HK-2 (cell line): ENCODE measurements around the gene DNAH1.

ENCODE experiments used
- DNase-seq: peaks from one replicate; pipeline ENCODE4 v3.0.0-alpha.2; 2018; ENCODE audit not compliant: unreplicated experiment

DNAH1 gene

GRCh38 chr3:52310861-52311575 is 5.1 kb upstream of the DNAH1 start:
- DNase-seq, result no peak

DNA sequence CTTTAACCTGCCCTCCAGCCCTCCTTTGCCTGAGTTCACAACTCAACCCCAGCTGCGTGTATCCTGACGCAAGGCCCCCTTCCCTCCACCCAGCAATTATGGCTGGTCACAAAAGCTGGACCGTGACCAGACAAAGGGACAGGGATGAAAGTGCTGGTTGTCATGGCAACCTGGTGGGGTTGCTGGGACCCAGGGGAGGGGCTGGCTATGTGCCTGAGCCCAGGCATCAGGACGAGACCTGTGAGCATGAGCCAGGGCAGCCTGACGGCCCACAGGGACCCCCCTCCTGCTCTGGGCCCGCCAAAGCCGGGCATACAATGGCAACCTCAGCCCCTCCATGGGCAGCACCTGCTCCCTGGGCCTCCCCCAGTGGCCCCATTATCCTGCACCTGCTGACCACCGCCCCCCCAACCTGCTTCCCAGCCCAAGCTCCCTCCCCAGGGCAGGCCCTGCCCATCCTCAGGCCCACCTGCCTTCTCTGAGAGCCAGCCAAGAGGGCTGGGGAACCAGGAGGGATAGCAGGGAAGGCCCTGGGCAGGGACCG is 4.5 kb upstream of the DNAH1 start:
- DNase-seq, result no peak

GRCh38 chr3:52313188-52313773 is 2.8 kb upstream of the DNAH1 start:
- no peak for DNase-seq

DNA sequence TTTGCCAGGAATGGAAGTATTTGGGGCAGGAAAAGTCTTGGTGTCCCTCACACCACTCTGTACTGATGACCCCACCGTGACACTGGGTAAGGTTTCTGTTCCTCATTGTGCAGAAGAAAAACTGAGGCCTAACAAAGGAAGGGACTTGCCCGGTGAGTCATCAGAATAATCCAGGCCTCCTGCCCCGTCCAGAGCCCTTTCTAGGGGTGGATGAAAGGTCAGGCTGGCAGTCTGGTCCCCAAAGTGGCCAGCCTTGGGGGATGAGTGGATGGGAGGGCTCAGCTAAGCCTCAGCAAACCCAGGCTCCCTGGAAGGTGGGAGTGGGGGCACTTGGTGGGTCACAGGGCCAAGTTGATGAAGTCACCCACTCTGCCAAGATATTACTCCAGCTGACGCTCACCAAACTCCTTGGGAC is 2.3 kb upstream of the DNAH1 start:
- peak; percentile 28 for DNase-seq

DNA sequence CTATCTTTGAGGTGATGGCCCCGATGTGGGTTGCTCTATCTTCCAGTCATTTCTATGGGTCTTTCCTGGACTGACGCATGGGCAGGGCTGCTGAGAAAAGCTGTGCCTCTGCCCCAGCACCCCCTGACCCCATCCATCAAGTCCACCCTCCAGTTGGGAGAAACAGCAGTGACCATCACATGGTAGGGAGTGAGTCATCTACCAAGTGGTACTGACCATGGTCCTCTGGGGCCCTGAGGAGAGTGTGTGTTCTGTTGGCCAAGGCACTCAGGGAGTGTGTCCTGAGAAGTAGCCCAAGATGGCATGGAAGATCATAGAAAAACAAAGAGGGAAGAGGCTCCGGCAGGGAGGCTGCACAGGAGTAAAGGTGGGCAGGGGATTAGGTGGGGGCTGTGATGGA is 1.6 kb upstream of the DNAH1 start:
- DNase-seq, result no peak

DNA sequence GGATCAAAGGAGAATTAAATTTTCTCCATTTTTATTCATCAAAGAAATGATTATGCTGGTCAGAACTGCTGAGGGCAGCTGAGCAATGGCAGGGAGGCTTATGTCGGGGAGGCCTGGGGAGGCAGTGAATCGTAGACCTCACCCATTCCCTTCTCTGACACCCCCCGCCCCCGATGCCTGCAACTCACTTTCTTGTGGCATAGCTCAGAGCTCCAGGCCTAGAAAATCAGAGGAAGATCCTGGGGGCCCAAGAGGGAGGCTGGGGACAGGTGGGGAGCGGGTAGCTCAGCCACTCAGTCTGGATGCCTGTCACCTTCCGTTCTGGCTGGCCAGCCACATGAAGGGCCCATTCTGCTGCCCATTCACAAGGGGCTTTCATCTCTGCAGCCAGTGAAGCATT is 1.1 kb upstream of the DNAH1 start:
- no peak for DNase-seq

DNA sequence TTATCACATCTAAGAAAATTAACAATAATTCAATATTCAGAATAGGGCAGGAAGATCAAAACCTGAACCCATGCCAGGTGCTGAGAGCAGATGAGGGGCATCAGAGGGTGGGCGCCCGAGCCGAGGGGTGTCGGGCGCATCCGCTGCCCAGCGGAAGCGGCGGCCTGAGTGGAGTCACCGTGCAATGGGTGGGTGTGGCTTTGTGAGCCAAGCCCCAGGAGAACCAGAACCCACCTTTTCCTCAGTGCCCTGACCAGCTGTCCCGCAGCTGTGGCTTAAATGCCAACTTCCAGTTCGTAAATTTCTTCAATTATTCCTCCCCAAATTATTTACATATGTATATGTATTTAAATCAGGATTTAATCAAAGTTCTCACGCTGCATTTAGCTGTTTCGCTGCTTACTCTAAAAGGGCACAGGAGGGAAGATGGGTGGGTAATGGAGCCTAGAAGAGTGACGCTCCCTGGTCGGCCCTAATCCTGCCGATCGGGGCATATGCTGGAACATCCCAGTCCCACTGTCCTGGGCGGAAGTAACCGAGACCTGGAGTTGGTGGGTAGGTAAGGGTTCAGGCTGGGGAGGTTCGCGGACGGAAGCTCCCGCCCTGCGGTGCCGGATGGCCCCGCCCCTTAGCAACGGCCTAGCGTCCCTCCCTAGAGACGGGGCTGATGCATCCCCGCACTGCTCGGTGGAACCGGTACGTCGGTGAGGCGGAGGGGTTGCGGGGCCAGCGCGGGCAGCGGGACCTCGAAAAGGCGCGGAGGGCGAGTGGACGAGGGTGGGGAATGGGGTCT is 1.3 kb downstream of the DNAH1 start:
- no peak for DNase-seq

- DNase-seq, result no peak
Measured at GRCh38 chr3:52318186-52318816, 2.2 kb downstream of the DNAH1 start.

- no peak for DNase-seq
Measured at GRCh38 chr3:52319921-52320595, 3.9 kb downstream of the DNAH1 start.

GRCh38 chr3:52321481-52321880 is 5.4 kb downstream of the DNAH1 start:
- DNase-seq, result no peak

DNA sequence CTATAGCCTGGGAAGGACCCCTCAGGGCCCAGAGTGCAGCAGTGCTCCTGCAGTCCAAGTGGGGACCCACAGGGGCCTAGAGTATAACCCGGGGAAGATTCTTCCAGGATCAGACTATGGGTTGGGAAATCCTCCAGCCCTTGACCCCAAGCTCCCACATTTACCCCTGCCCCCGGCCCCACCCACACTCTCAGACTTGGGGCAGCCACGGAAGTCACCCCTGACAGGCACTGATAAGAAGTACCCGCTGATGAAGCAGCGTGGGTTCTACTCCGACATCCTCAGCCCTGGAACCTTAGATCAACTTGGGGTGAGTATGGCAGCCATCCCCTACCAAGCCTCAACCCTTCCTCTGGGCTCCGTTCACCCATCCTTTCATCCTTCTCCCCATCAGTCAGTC is 6.3 kb downstream of the DNAH1 start:
- DNase-seq, result no peak

DNA sequence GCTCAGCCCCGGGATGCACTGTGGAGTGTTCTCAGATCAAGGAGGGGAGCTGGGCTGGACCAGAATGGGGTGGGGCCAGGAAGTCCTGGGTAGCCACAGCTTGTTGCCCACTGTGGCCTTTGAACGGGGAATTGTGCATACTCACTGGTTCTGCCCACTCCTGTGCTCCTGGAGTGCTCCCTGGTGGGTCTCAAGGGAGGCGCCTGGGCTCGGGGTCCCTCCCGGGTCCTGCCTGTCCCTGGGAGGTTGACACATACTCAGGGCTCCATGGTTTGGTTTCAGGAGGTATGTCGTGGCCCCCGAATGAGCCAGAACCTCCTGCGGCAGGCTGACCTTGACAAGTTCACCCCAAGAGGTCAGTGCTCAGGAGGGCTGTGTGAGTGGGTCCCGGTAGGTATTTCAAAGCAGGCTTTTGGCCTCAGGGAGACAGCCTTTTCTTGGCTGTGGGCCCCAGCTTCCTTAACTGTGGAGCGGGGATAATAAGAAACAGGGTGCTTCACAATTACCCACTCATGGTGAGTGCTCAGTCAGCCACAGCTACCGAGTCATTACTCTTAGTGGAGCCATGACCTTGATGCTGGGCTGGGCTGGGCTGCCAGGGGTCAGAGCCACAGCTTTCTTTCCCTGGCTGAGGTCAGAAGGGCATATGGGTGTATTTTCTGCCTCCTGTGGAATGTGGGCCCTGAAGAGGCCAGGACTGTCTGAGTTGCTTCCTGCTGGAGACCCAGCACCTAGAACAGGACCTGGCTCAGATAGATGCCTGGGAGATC is 7.6 kb downstream of the DNAH1 start:
- DNase-seq, result peak; percentile 34

- DNase-seq, result no peak
Measured at GRCh38 chr3:52324676-52325075, 8.6 kb downstream of the DNAH1 start.

GRCh38 chr3:52325686-52326085 is 9.6 kb downstream of the DNAH1 start:
- DNase-seq, result no peak

GRCh38 chr3:52326976-52327375 is 10.9 kb downstream of the DNAH1 start:
- no peak for DNase-seq

- no peak for DNase-seq
Measured at GRCh38 chr3:52327486-52328290, 11.6 kb downstream of the DNAH1 start.

- DNase-seq, result no peak
Measured at GRCh38 chr3:52328536-52329080, 12.5 kb downstream of the DNAH1 start.

GRCh38 chr3:52330194-52330805 is 14.2 kb downstream of the DNAH1 start:
- DNase-seq, result no peak

DNA sequence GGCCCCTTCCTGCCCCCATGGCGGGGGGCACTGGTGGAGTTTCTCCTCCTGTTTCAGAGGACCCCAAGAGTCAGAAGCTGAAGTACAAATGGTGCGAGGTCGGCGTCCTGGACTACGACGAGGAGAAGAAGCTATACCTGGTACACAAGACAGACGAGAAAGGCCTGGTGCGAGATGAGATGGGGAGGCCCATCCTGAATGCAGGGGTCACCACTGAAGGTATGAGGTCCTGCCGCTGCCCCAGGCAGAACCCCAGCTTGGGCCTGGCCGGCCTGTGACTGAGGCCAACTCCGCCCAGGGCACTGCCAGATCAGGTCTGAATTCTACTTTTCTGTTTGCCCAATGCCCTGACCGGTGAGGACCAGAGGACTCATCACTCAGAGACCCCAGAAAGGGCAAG is 15.0 kb downstream of the DNAH1 start:
- no peak for DNase-seq
